GM18951 (cell line): ENCODE data around the gene NAA50.

Experiments
- POLR2A ChIP-seq: IDR thresholded peaks from 4 replicates; pipeline ENCODE4 v1.6.1; 2011; ENCODE audit warnings: mild to moderate bottlenecking; ENCODE audit not compliant: insufficient read length, insufficient read depth; ENCODE audit errors: extremely low read depth
- in situ Hi-C: fragments of 300-500 bp; cut with MboI; formaldehyde crosslinking; loops from one replicate; pipeline ENCODE4 v1.12.0; 2022; ENCODE audit warnings: low sequenced_read_pairs, mixed read lengths, inconsistent platforms; ENCODE audit not compliant: unreplicated experiment

The NAA50 gene

DNA sequence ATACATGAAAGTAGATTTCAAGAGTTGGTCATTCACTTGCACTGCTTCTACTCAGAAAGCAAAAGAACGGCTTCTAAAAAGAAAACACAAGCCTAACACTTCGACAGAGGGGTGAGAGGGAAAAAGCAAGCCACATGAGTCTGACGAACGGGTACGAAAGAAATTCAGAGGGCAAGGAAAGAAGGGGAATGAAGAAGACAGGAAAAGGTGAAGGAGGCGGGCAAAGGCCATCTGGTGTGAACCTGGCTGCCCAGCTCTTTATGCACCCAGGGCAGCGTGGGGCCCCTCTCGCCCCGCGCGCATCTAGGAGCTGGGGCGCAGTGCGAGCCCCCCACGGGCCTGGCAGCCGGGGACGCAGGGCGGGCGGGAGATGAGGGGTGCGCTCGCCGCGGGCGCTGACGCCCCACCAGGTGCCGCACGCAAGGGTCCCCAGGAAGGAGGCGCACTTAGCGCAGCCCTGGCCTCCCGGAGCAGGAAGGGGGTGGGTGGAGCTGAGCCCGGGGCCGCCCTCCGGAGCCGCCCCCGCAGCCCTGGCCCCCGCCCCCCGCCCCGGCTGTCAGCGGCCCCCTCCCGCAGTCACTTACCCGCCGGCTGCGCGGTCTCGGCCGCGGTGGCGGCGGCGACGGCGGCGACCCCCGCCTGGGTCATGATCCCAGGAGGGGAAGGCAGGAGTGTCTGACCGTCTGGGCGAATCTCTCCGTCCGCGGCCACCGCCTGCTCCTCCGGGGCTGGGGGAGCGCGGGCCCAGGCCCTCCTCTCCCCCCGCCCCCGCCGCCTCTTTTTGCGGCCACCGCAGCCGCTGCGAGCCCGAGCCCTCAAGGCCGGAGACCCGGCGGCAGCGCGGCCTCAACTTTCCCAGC is 50.0 kb downstream of the NAA50 start, which contains the start of gene USF3:
USF3 (minus strand) TSS at position 857 of the 860 bp plus-strand sequence. CDS start 21,764 bp downstream, outside the sequence.
- in situ Hi-C loops: no loop called here
- peak; percentile 71 for TF ChIP-seq POLR2A

- TF ChIP-seq POLR2A: no peak
- in situ Hi-C loops: no loop called here
These were observed 50.6 kb downstream of the NAA50 start for GRCh38 chr3:113695431-113695785.

DNA sequence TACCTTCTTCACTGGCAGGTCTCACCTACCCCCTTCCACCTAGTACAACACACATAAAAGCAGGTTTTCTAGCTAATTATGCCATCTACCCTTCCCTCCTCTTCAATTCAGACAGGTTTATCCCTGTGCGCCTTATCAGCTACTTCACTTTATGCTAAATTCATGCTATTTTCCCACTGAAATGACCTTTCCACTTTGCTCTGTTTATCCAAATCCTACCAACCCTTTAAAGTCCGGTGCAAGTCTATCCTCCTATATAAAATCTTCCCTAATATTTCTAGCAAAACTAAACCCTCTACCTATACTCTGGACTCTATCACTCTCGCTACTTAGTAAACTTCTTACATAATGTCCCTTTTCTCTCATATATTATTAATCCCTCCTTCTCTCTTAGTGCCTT is 55.6 kb downstream of the NAA50 start:
- in situ Hi-C loops: no loop called here
- TF ChIP-seq POLR2A: no peak

DNA sequence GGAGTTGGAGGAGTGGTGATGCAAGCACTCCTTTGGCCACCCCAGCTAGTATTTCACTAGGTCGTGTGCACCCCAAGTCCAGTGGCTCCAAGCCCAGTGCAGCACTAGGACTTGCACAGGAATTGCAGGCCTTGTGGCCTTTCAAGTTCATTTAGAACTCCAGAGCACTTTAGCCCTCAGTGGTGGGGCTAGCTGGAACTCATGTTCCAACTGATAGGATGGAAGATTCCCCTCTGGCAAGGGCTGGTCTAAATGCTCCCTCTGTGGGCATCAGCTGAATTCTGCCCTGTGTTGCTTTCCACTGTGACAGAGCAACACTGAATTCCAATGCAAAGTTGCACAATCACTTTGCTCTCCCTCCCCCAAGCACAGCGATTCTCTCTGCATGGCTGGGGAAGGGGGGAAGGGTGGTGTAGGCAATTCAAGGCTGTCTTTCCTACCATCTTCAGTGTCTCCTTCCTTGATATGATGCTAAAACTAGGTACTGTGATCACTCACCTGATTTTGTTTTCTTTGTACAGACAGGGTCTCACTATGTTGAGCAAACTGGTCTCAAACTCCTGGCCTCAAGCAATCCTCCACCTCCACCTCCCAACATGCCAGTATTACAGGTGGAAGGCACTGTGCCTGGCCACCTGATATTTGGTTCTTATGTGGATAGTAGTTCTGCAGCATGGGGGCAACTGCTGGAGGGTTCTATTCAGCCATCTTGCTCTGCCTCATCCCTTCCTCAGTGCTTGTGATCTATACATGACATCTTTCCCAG is 59.9 kb downstream of the NAA50 start:
- in situ Hi-C loops: no loop called here
- no peak for TF ChIP-seq POLR2A

DNA sequence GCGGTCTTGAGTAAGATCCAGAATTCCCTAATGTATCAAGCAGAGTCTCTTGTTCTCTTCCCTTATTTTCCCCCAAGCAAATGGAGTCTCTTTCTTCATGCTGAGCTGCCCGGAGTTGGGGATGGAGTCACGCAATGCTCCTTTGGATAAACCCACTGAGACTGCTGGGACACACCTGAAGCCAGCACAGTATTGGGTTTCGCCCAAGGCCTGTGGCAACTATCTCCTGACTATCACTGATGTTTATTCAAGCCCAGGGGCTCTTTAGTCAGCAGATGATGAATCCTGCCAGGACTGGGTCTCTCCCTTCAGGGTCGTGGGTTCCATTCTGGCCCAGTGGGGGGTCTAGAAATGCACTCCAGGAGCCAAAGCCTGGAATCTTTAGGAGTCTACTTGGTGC is 60.9 kb downstream of the NAA50 start:
- in situ Hi-C loops: no loop called here
- TF ChIP-seq POLR2A: no peak

DNA sequence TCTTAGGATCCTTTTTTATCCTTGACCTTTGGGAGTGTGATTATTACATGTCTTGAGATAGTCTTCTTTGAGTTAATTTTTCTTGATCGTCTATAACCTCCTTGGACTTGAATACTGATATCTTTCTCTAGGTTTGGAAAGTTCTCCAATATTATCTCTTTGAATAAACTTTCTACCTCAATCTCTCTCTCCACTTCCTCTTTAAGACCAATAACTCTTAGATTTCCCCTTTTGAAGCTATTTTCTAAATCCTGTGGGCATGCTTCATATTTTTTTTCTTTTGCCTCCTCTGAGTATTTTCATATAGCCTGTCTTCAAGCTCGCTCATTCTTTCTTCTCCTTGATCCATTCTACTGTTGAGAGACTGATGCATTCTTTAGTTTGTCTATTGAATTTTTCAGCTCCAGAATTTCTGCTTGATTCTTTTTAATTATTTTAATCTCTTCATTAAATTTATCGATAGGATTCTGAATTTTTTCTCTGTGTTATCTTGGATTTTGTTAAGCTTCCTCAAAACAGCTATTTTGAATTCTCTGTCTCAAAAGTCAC is 61.7 kb downstream of the NAA50 start:
- TF ChIP-seq POLR2A: no peak
- in situ Hi-C loops: no loop called here

- TF ChIP-seq POLR2A: no peak
- in situ Hi-C loops: no loop called here
These were observed 67.3 kb downstream of the NAA50 start for GRCh38 chr3:113678773-113679172.

DNA sequence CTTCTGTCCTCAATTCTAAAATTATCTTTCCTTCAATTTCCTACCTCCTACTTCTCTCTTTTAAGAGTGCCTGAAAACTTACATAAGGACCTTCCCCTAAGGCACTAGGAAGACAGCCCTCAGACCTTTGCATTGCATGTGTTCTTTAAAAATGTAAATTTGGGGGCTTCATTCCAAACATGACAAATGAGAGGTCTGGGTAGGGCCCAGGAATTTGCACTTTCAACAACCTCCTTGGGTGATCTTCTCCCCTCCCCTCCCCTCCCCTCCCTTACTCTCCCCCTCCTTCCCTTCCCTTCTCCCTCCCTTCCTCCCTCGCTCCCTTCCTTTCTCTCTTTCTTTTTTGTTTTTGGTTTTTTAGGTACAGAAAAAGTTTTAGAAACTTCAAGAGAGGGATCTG is 68.3 kb downstream of the NAA50 start:
- TF ChIP-seq POLR2A: no peak
- in situ Hi-C loops: no loop called here

- no peak for TF ChIP-seq POLR2A
- in situ Hi-C loops: no loop called here
These were observed 69.8 kb downstream of the NAA50 start for GRCh38 chr3:113676261-113676660.

GRCh38 chr3:113673593-113673992 is 72.5 kb downstream of the NAA50 start:
- in situ Hi-C loops: no loop called here
- TF ChIP-seq POLR2A: no peak

GRCh38 chr3:113668015-113668414 is 78.0 kb downstream of the NAA50 start:
- no peak for TF ChIP-seq POLR2A
- in situ Hi-C loops: no loop called here
